ENCODE measurements around the gene CYLD.

Gene CYLD

GRCh38 chr16:50702725-50703124, 39.2 kb upstream of the CYLD start:
- DNase-seq (ENCODE audit: extremely low read depth, insufficient read length): no peak
- Histone ChIP-seq H3K36me3 (ENCODE audit: control insufficient read depth, insufficient read depth, low read length) (no peaks in the 10 kb centered on the region; the same call in 1 of the 2 replicates), H3K27me3 (replicated peaks; ENCODE audit: control insufficient read depth, insufficient read depth, low read length) (no peaks in the 10 kb centered on the region), H3K4me3 (replicated peaks; ENCODE audit: low read depth, low read length) (no peak overlapping the region)
- TF ChIP-seq CTCF (IDR thresholded peaks at IDR 0.05; ENCODE audit: insufficient read depth, low read length, poor library complexity, severe bottlenecking): no peak

- no peaks in the 10 kb centered on the region for H3K27me3 ChIP-seq (replicated peaks; ENCODE audit: control insufficient read depth, insufficient read depth, low read length)
- TF ChIP-seq CTCF (IDR thresholded peaks at IDR 0.05; ENCODE audit: insufficient read depth, low read length, poor library complexity, severe bottlenecking): no peak
- H3K36me3 ChIP-seq (ENCODE audit: control insufficient read depth, insufficient read depth, low read length): no peaks in the 10 kb centered on the region; the same call in 1 of the 2 replicates
- no peak overlapping the region for H3K4me3 ChIP-seq (replicated peaks; ENCODE audit: low read depth, low read length)
- DNase-seq (ENCODE audit: extremely low read depth, insufficient read length): no peak
Observed at GRCh38 chr16:50704245-50704644, 37.6 kb upstream of the CYLD start.

GRCh38 chr16:50705436-50706110, 36.3 kb upstream of the CYLD start:
- Histone ChIP-seq H3K4me3 (replicated peaks; ENCODE audit: low read depth, low read length) (no peak overlapping the region), H3K27me3 (replicated peaks; ENCODE audit: control insufficient read depth, insufficient read depth, low read length) (no peaks in the 10 kb centered on the region), H3K36me3 (ENCODE audit: control insufficient read depth, insufficient read depth, low read length) (no peaks in the 10 kb centered on the region)
- no peak for DNase-seq (ENCODE audit: extremely low read depth, insufficient read length)
- no peak for TF ChIP-seq CTCF (IDR thresholded peaks at IDR 0.05; ENCODE audit: insufficient read depth, low read length, poor library complexity, severe bottlenecking)

GRCh38 chr16:50706250-50706649, 35.6 kb upstream of the CYLD start:
- no peak for DNase-seq (ENCODE audit: extremely low read depth, insufficient read length)
- no peak for TF ChIP-seq CTCF (IDR thresholded peaks at IDR 0.05; ENCODE audit: insufficient read depth, low read length, poor library complexity, severe bottlenecking)
- Histone ChIP-seq H3K36me3 (ENCODE audit: control insufficient read depth, insufficient read depth, low read length) (peaks cover 4% of the 10 kb centered on the region; the same call in 1 of the 2 replicates), H3K27me3 (replicated peaks; ENCODE audit: control insufficient read depth, insufficient read depth, low read length) (no peaks in the 10 kb centered on the region), H3K4me3 (replicated peaks; ENCODE audit: low read depth, low read length) (no peak overlapping the region)

GRCh38 chr16:50708373-50709060, 33.4 kb upstream of the CYLD start:
- TF ChIP-seq CTCF (IDR thresholded peaks at IDR 0.05; ENCODE audit: insufficient read depth, low read length, poor library complexity, severe bottlenecking): no peak
- H3K27me3 ChIP-seq (replicated peaks; ENCODE audit: control insufficient read depth, insufficient read depth, low read length): no peaks in the 10 kb centered on the region
- peaks cover 5% of the 10 kb centered on the region for H3K36me3 ChIP-seq (ENCODE audit: control insufficient read depth, insufficient read depth, low read length)
- H3K4me3 ChIP-seq (replicated peaks; ENCODE audit: low read depth, low read length): no peak overlapping the region
- DNase-seq (ENCODE audit: extremely low read depth, insufficient read length): no peak
